22Rv1 (cell line): ENCODE results near the gene SMARCAL1.

Source experiments
- CTCF ChIP-seq: fragments of 450-650 bp; IDR thresholded peaks from 2 replicates; pipeline ENCODE4 v1.5.1; 2017; ENCODE audit warnings: mild to moderate bottlenecking
- ZFX ChIP-seq: fragments of 450-650 bp; IDR thresholded peaks from 2 replicates; pipeline ENCODE4 v1.6.1; 2017; ENCODE audit warnings: antibody characterized with exemption, borderline replicate concordance

- TF ChIP-seq CTCF = no peak
- TF ChIP-seq ZFX = no peak
Observed at GRCh38 chr2:216473187-216473586, 60.9 kb downstream of the SMARCAL1 start.
